ENCODE measurements around the gene SSRP1.

GRCh38 chr11:57300785-57301184 lies 34.9 kb downstream of the SSRP1 start:
- no peak for TF ChIP-seq POLR2A (IDR thresholded peaks at IDR 0.05; ENCODE audit: low read depth, low read length)
- no peak for TF ChIP-seq RAD21 (IDR thresholded peaks at IDR 0.05; ENCODE audit: low read length)
- no peak for TF ChIP-seq CTCF (conservative IDR thresholded peaks at IDR 0.05; ENCODE audit: low read depth, low read length)
- no peak for TF ChIP-seq BHLHE40 (IDR thresholded peaks at IDR 0.05; ENCODE audit: low read depth, low read length)
- TF ChIP-seq CHD1 (IDR thresholded peaks at IDR 0.05; ENCODE audit: low read depth, low read length): no peak
- no peak for TF ChIP-seq ELK1 (IDR thresholded peaks at IDR 0.05; ENCODE audit: borderline replicate concordance, low read depth, low read length)
- no peak for TF ChIP-seq MAZ (IDR thresholded peaks at IDR 0.05; ENCODE audit: borderline replicate concordance, low read depth, low read length)
- TF ChIP-seq USF2 (IDR thresholded peaks at IDR 0.05; ENCODE audit: low read depth, low read length): no peak
- TF ChIP-seq MXI1 (IDR thresholded peaks at IDR 0.05; ENCODE audit: borderline replicate concordance, low read depth, low read length): no peak
- TF ChIP-seq CEBPB (IDR thresholded peaks at IDR 0.05; ENCODE audit: low read depth, low read length): no peak
- no peak for TF ChIP-seq FOS (IDR thresholded peaks at IDR 0.05; ENCODE audit: low read depth, low read length)
- no peak for TF ChIP-seq RCOR1 (IDR thresholded peaks at IDR 0.05; ENCODE audit: insufficient replicate concordance, low read length)
- no peak for TF ChIP-seq MAFK (IDR thresholded peaks at IDR 0.05; ENCODE audit: low read depth, low read length)
- TF ChIP-seq NFE2L2 (IDR thresholded peaks at IDR 0.05; ENCODE audit: low read depth, low read length): no peak
